GM18909 (cell line): Measurements from ENCODE around the gene RNF32.
A peak's percentile ranks its signal among the peaks of the same experiment; 100 is the strongest.

Source experiments
- ATAC-seq: cut with Tn5 transposase; IDR thresholded peaks from one replicate; pipeline ENCODE4 v1.9.1; 2021; ENCODE audit warnings: mild to moderate bottlenecking; ENCODE audit not compliant: unreplicated experiment, poor library complexity

The RNF32 gene

DNA sequence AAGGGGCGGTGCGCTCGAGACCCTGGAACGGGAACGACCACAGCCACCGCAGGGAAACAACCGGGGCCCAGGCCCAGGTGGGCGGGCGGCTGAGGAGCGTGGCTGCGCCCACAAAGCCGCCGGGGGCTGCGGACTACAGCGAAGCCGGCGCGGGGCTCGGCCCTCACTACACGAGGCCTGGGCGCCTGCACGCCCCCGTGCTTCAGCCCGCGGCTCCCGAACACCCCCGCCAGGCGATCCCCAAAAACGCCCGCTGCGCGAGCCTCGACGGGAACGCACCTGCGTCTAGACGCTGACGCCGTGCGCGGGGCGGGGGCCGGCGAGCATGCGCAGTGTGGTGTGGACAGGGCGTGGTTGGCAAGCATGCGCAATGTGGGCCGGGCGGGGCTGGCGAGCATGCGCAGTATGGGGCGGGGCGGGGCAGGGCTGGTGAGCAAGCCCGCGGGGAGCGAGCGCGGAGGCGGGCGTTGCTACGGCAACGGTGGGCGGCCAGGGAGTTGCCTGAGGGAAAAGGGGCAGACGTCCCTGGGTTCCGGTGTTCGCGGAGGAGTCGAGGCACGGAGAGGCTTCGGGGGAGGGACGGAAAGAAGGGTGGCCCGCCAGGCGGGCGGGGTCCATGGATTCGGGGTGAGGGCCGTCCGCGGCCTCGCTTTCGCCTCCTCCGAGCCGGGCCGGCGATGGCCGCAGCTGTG is at the start of gene RNF32:
TSS of gene RNF32 (plus strand) at position 518 of the 692 bp plus-strand sequence. CDS start 3,104 bp downstream, outside the sequence.
- peak; percentile 87 for ATAC-seq

DNA sequence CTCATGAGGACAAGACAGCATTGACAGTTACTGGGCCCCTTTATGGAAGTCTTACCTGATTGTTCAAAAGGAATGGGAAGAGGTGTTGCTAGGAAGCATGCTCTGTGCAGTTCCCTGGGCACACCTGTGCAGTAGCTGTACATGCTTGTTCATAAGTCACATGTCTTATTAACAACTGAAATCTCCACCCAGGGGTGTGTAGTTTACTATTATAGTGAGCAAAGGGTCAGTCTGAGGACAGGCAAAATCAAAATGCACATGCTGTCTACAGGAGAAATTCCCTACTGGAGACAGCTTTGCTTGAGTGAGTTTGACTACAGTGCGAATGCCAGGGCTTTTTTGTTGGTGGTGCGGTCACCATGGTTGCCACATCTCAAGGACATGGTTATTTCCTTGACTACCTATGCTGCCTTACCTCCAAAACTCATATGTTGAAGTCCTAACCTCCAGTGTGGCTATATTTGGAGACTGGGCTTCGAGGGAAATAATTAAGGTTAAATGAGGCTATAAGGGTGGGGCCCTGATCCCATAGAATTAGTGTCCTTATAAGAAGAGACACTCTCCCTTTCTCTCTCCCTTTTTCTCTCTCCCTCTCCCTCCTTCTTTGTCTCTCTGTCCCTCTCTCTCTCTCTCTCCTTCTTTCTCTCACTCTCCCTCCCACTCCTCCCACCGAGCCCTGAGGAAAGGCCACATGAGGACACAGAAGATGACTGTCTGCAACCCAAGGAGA is 48.3 kb upstream of the RNF32 start:
- no peak for ATAC-seq

DNA sequence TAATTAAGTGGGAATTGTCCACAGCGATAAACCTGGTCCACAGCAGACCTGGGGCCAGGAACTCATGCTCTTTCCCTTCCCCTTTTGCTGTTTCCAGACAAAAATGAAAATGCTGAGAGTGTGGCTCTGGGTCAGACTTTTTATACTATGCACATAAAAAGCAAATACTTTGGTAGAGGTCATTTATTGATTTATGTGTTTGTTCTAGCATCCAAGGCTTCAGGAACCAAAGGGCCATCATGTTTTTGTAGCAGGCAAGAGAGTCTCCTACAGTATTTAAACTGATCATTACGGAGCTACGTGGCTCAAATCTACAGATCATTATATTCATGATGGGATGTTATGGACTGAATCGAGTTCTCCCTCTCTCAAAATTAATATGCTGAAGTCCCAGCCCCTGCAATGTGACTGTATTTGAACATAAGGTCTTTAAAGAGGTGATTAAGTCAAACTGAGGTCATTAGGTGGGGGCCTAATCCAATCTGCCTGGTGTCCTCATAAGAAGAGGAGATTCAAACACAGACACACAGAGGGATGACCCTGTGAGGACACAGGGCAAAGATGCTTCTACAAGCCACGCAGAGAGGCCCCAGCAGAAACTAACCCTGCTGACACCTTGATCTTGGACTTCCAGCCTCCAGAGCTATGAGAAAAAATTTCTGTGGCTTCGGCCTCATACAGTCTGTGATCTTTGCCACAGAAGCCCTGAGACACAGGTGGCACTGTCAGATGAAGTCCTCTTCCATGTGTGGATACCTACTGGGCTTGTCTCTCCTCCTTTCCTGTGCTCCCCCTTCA is 46.1 kb upstream of the RNF32 start:
- ATAC-seq: no peak

DNA sequence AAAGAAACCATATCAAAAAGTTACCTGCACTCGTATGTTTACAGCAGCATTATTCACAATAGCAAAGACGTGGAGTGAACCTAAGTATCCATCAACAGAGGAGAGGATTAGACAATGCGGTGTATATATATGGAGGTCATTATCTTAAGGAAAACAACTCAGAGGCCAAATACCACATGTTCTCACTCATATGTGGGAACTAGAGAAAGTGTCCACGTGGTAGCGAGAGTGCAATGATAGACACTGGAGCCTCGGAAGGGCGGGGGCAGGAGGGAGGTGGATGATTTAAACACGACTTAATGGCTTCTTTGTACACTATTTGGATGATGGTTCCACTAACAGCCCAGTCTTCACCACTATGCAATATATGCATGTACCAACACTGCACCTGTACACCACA is 40.1 kb upstream of the RNF32 start:
- ATAC-seq: no peak

DNA sequence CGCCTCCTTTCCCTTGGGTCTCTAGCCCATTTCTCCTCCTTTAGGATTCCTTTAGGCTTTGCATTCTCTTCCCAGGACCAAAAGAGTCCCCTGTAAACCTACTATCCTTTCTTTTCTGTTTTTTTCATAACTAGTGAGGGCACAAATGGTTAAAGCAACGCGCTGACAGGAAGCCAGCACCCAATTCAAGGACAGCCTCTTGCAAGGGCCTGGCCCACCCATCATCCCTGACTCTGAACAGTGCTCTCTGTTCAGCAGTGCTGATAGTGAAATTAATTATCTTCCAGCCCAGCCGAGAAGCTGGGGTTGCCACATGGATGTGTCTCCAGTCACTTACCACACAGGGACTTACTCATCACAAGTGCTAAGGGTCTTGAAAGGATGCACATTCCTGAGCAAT is 38.3 kb upstream of the RNF32 start:
- no peak for ATAC-seq

DNA sequence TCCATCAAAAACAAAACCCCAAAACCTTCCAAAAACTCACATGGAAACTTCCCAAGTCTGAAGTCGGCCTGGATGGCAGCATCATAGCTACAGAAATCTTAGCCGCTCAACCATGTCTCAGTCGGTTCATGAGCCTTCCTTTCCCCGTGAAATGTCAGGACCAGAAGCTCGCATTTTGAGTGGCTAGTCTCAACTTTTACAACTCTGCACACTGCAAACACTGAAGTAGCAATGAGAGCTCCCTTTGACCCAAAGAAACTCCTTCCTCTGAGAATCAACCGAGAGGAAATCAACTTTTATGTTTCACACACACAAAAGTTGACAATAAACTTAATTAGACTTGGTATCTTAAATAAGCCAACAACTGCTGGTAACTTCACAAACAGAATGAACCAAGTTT is 37.6 kb upstream of the RNF32 start:
- no peak for ATAC-seq

DNA sequence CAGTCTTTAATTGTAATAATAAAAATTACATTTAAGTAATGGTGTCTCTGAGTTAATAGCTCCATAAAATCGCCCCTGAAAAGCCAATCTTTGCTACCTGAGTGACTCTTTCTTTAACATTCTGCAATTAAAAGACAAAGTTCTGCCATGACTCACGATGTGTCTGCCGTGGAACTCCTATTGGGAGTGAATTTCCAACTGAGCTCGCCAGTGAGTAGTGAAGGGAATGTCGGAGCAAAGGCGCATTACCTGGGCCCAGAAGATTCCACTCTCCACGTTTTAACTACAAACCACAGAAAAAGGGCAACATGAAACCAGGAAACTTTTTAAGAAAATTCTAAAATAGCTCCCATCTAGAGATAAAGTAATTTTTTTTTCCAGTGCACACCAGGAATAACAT is 36.9 kb upstream of the RNF32 start:
- no peak for ATAC-seq

DNA sequence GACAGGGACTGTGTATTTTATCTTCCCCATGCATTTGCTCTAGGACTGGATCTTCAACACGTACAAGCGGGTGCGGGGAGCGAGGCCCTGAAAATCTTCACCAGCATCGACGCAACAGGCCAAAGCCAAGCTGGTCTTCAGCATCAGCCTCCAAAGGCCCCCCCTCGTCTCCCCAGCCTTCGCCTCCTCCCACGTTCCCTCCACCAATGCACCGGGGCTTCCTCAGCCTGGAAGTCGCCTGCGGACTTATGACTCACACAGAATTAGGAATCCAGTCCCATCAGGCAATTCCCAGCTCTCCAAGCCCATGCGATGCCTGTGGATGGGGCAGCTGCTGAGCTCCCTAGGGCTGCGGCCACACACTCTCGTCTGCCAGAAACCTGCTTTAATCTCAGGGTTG is 36.3 kb upstream of the RNF32 start:
- no peak for ATAC-seq

DNA sequence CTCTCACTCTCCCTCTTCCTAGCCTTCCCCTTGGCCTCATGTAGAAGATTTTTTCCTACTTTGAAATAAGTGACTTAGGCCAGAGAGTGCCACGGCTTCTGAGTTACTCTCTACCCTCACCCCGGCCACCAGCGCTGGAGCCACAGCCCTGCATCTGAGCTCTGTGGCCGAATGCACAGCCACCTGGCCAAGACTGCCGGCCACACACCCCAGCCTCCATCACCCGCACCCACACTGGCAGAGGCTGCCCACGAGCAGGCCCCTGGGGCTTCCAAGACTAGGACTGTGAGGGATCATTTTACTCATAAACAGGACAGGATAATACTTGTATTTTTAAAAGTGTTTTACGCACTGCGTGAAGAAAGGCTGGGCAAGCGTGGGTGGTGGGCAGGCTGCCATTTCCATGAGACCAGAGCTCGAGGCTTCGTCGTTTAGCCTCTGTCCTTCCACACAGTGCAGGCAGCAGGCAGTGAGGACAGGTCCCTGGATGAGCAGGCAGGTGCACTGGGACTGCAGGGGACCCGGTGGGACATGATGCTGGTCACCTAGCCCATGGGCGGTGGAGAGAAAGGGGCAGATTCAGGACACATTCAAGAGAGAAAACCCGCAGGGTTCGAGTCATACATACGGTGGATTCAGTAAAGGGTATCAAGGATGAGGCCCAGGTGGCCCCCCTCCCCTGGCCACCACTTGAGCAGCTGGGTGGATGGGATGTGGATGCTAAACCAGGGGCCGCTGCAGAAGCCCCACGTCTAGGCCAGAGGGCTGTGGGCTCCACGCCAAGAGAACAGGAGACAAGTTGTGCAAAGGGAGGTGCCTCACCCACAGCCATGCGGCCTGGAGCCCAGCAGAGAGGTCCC is 35.5 kb upstream of the RNF32 start:
- no peak for ATAC-seq

DNA sequence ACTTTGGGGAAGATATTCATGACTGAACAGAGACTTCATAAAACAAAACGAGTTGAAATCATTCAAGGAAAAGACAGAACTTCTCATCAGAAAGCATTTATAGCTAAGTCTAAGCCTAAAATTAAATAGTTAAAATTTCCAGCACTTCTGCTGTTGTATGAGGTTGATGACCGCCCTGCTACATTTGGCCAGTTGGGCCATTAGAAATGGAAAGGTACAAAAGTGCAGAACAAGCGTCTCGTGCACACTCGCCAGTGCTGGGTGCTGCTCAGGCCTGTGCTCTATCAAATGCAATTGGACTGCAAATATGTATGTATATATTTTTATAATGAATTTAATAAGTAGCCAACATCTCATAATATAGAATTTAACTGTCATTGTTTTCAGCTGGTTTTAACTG is 34.4 kb upstream of the RNF32 start:
- ATAC-seq: no peak

DNA sequence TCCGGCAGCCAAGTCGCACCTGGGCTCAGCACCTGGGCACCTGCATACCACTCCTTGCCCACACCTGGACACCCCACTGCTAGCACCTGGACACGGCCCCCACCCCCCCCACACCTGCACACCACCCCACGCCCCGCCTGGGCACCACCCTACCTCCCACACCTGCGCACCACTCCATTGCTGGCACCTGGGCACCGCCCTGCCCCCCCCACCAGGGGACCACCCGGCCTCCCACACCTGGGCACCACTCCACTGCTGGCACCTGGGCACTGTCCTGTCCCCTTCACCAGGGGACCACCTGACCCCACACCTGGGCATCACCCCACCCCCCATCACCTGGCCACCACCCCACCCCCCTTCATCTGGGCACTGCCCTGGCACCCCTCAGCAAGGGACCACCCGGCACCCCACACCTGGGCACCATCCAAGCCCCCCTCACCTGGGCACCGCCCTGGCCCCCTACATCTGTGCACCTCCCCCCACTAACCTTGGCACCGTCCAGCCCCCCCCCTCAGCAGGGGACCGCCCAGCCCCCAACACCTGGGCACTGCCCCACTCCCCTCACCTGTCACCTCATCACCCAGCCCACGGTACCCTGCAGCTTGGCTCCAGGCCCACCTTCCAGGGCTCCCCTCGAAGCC is 33.8 kb upstream of the RNF32 start:
- no peak for ATAC-seq

DNA sequence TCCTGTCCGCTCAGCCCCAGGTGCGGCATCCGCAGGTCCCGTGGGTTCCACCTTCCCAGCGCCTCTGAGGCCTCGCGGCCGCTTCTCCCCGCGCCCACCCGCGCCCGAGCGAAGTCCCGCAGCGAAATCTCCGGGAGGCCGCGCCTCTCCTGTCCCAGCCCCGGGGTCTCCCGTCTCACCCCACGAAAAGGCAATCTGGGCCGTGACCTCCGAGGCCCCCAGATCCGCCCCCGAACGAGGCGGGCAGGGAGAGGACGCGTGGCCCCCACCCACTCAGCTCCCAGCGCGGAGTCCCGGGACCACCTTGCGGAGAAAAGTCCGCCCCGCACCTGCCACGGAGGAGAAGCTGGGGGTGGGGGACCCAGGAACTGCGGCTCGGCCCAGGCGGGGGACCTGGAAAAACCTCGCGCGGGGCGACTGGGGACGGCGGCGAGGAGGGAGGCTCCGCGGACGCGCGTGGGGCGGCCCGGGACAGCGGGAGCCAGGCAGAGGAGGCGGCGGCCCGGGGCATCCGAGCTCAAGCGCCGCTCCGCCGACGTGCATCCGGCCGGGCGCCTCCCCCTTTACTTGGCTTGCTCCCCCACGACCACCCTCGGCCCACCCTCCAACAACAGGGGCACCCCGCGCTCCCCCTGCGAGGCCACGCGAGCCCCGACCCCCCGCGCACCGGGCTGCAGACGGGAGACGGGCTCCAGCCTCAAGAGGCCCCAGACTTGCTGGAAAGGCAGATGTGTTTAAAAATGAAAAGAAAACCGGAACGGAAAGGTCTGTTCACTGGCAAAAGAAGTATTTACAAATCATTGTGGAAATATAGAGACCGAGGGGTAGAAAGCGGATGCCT is 33.0 kb upstream of the RNF32 start:
- no peak for ATAC-seq

DNA sequence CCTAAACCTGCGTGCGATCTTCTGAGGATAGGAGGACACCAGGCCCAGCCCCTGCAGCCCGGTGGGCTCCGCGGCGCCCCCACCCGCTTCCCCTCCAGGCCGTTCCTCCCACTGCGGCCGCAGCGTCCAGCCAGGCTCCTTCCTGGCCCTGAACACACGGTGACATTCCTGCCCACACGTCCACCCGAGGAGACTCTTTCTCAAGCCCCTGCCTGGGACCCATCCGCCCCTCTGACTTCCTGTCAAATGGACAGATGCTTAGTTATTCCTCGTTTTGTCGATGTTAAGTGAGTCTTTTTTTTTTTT is 32.4 kb upstream of the RNF32 start:
- ATAC-seq: no peak

DNA sequence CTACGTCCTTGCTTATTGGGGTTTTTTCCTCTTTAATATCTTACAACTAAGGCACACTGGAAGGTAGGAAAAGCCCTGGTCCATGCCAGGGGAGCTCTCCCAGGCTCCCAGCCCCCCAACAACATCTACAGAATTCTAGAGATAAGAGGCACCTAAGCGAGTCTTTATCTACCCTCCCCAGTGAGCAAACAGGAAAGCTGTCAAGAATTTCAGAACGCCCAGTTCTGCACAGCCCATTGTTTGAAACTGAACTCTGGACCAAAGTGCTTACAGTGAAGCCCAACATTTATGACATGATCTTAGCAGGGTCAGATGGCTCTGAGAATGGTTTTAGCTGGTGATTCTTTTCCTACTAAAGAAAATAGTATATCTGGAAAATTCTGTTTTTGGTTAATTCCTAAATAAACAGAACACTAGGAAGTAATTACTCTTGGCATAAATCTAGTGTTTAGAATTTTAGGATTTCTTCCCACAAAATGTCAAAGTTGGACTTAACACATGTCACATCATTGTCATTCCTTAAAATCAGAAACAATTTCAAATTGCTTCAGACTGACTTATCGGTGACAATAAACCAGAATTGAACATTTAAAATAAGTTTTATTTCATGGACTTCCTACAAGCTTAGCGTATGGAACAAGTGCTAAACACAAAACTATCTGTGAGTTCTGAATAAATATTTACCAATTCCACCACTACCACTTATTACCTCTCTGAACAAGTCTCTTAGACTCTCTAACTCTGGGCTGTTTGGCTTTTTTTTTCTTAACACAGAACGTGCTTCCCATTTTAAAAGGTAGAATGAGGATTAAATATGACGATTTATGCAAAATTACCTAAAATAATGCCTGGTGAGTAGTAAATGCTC is 31.3 kb upstream of the RNF32 start:
- ATAC-seq: no peak

DNA sequence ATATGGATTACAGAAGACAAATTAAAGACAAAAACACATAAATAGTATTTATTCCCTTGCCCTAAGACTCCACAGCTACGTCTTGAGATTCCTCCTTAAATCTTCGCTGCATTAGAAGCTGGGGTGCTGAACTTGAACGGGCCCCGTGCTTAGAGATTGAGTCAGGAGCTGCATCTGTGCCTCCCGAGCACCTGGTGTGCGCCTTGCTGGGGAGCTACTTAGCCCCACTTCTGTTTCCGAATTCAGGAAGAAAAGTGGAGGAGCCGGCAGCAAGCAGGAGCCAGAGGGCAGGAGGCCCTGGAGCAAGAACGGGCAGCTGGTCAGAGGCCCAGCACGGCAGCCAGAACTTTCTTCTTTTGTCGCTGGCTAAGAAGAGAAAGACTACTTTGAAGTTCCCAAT is 30.4 kb upstream of the RNF32 start:
- ATAC-seq: no peak

DNA sequence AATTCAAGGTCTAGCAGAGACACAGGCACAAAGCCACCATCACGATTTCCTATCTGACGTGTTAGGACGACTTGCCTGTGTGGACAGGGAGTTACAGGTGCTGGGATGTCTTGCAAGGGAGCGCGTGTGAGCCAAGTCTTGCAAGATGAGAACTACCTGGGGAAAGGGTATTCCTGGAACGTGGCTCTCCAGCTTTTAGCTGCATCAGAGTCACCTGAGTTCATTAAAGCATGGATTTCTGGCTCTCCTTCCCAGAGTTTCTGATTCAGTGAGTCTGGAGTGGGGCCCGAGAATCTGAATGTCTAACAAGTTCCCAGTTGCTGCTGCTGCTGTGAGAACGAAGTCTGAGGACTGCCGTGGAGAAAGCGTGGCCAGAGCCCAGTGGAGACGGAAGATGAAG is 30.0 kb upstream of the RNF32 start:
- ATAC-seq: no peak

DNA sequence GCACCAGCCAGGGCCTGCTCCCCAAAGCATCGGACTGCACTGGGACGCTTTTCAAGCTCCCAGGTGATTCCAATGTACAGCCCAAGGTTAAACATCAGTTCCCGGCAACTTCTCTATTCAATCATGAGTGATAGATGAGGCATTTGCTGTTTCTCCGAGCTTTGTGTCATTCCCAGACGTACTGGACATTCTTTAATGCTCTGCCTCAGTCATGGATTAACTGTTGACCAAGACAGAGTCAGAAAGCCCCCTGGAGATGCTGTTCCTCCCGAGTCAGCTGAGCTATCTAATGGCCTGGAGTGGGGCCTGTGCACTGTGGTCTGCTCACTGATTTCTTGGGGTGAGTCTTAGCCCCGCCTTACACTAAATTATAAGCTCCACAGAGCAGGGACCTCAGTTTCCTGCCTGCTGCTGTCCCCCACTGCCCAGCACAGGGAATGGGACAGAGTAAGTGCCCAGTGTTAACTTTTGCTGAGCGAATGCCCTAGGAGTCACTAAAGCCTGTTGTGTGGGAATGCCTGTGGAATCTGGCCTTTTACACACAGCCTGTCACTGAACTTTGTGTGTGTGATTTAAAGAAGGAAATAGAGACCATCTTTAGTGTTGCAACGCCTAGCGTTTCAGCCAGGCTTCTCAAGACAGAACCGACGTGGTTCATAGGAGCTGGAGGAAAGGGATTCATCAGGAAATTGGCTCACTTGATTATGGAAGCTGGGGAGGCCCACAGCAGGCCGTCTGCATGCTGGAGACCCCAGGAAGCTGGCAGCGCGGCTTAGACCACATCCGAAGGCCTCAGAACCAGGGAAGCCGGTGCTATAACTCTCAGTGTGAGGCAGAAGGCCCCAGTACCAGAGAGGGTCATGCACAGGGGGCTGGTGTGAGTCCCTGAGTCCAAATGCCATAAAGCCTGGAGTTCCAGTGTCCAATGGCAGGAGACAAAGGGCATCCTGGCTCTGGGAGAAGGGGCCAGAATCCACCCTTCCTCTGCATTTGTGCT is 29.3 kb upstream of the RNF32 start:
- no peak for ATAC-seq
